ENCODE measurements around the gene JMJD7.

JMJD7 gene

DNA sequence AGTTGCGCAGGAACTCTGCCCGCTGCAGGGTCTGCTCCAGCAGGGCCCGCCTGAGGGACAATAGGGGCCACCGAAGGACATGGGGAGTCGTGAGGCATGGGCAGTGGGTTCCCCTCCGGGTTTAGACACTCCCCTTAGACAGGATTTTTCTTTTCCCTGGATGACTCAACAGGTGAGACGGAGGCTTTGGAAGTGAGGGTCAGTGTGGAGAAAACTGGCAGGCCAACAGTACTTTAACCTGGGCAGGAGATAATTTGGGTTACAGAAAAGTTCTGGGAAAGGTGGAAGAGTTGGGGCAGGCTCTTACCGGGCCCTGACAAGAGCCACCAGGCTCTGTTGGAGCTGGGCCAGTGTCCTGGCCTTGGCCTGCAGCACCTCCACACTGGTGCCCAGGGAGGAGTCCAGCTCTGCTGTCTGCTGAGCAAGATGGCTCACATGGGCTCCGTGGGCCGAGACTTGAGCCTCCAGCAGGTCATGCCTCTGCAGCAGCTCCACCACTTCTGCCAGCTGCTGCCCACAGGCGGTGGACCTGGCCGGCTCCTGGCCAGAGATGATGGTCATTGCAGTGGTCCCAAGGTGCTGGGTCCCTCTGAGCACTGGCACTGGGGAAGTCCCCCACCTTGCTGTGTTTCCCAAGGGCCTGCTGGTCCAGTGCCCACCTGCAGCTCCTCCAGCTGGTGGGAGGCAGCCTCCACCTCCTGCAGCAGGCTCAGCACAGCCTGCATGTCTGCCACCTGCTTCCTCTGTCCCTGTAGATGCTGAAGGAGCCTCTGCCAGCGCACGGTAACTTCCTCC is 55.0 kb downstream of the JMJD7 start:
- no peak for DNase-seq (ENCODE audit: low read depth, low spot score)

DNA sequence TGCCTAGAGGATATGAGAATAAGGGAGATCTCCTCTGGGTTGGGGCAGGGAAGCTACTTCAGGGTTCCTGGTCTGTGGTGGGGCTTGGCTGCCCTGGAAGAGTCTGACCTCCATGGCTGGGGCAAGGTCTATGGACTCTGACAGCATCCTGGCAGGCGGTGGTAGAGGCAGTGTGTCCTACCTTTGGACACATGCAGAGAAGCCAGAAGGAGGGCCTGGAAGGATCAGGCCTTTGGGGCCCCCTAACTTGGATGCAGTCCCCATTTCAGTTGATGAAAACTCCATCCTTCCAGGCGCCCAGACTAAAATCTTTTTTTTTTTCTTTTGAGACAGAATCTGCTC is 55.6 kb downstream of the JMJD7 start:
- DNase-seq (ENCODE audit: low read depth, low spot score): no peak

DNA sequence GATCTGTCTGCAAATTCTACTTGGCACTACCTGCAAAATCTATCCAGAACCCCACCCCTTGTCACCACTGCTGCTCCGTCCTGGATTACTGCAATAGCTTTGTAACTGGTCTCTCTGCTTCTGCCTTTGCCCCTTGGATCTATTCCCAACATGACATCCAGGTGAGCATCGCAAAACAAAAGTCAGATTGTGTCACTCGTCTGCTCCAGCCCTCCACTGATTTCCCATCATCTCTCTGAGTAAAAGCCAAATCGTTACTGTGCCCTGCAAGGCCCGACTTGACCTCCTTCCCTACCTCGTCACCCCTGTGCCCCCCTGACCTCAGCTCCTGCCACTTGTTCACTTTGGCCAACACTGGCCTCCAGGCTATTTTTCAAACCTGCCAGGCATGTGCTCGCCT is 56.6 kb downstream of the JMJD7 start:
- DNase-seq (ENCODE audit: low read depth, low spot score): no peak

DNA sequence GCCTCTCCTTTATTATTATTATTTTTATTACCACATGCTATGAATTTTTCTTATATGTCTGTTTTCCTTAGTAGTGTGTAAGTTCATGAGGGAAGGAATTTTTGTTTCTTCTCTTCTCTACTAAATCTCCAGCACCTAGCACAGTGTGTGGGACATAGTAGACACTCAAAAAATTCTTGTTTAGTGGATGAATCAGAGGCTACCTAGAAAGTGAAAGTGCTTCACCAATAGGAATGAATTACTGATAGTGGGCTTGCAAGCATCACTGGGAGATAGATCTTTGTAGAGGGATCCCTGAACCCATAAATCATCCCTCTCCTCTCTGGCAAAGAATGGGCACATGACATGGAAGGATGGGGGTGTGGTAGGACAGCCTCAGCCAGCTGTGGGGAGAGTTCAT is 57.4 kb downstream of the JMJD7 start:
- no peak for DNase-seq (ENCODE audit: low read depth, low spot score)

DNA sequence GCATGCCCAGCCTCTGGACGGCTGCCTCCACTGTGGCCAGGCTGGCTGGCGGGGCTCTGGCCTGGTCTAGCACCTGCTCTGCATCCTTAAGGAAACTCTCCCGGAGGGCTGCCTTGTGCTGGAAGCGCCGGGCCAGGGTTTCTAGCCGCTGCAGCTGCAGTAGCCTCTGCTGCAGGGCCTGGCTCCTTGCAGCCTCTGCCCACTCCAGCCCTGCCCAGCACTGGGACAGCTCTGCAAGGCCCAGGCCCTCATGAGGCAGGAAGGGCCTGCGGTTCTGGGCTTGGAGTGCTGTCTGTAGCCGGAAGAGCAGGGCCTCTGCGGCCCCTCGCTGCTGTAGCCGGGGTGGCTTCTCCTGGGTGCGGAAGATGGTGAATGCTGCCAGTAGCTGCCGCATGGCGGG is 57.9 kb downstream of the JMJD7 start:
- no peak for DNase-seq (ENCODE audit: low read depth, low spot score)

DNA sequence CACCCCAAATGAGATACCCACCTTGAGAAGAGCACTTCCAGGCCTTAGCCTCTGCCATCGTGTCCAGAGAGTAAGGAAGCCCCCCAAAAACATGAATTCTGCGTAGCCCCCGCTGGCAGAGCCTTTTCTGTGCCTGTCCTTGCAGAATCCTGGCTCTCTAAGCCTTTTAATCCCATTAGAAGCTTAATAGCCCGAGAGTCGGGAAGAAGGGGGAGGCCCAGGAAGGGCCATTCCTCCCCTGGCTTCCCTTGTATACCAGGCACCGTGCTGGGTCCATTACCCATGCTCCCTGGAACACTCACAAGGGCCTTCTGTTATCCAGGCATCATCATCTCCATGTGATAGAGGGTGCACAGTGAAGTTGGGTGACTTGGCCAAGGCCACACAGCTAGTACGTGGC is 58.8 kb downstream of the JMJD7 start:
- DNase-seq (ENCODE audit: low read depth, low spot score): no peak

DNA sequence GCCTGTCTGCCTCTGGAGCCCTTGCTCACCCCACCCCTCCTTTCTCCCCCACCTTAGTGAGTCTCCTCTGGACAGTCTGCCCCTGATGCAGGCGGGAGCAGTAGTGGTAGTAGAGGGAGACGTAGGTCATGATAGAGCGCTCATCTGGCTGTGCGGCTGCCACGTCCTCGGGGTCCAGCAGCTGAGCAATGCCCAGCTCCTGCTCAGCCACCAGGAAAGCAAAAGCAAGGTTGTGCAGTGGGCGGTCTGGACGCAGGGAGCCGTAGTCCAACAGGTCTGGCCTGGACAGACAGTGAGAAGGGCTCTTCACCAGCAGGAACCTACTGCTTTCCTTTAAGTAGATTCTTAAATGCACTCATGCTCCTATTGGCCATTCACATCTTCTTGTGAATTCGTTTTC is 59.3 kb downstream of the JMJD7 start:
- DNase-seq (ENCODE audit: low read depth, low spot score): no peak

Measured in astrocyte of the hippocampus (primary cell).